ENCODE data around the gene ZNF827. TPM values are rescaled to one million over a fixed set of nuclear protein-coding genes. Genes with fewer than 3 reads are reported as not detected.

The ZNF827 gene
- total RNA-seq, 1 donor from 2014 or later, result 9.4 TPM

DNA sequence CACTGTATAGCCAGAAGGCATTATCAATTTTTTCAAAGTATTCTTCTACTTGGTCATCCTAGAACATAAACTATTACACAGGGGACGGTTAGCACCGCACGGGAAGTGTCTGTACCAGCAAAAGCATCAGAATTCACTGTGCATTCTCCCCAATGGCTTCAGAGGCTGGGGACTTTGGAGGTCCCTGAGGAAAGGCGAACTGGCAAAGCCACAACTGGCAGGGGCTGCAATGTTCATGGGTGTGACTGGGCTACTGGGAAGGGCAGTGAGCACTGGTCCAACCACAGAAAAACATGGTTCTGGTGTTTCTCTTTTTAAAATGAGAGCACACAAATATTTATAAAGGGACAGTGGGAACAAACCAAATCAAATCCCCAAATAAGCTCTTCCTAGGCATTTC lies 175.2 kb downstream of the ZNF827 start:
- Histone ChIP-seq H3K4me3 (ENCODE audit: low read length in 3 of 3) (no peak overlapping the region), H3K9ac (ENCODE audit: low read depth in 1 of 3, low read length in 3 of 3) (no peak overlapping the region), H3K9me3 (ENCODE audit: control insufficient read depth in 3 of 3, low read length in 3 of 3) (no peaks in the 10 kb centered on the region), H3K36me3 (ENCODE audit: control insufficient read depth in 3 of 3, insufficient read depth in 3 of 3, low read length in 3 of 3) (peaks cover 28 to 50% (median 44%) of the 10 kb centered on the region in 3 donors), H3K27ac (ENCODE audit: low read depth, low read length) (no peak overlapping the region), H3K4me1 (ENCODE audit: control insufficient read depth in 3 of 3, insufficient read depth in 3 of 3, low read length in 3 of 3) (no peaks in the 10 kb centered on the region), H3K27me3 (ENCODE audit: control insufficient read depth in 3 of 3, insufficient read depth in 3 of 3, low read length in 3 of 3) (no peaks in the 10 kb centered on the region)

- Histone ChIP-seq H3K4me3 (ENCODE audit: low read length in 3 of 3) (no peak overlapping the region), H3K4me1 (ENCODE audit: control insufficient read depth in 3 of 3, insufficient read depth in 3 of 3, low read length in 3 of 3) (no peaks in the 10 kb centered on the region), H3K9me3 (ENCODE audit: control insufficient read depth in 3 of 3, low read length in 3 of 3) (no peaks in the 10 kb centered on the region), H3K27ac (ENCODE audit: low read depth, low read length) (no peak overlapping the region), H3K9ac (ENCODE audit: low read depth in 1 of 3, low read length in 3 of 3) (no peak overlapping the region), H3K27me3 (ENCODE audit: control insufficient read depth in 3 of 3, insufficient read depth in 3 of 3, low read length in 3 of 3) (no peaks in the 10 kb centered on the region), H3K36me3 (ENCODE audit: control insufficient read depth in 3 of 3, insufficient read depth in 3 of 3, low read length in 3 of 3) (peaks cover 28 to 50% (median 44%) of the 10 kb centered on the region in 3 donors)
These were observed 175.9 kb downstream of the ZNF827 start for GRCh38 chr4:145762719-145763118.

DNA sequence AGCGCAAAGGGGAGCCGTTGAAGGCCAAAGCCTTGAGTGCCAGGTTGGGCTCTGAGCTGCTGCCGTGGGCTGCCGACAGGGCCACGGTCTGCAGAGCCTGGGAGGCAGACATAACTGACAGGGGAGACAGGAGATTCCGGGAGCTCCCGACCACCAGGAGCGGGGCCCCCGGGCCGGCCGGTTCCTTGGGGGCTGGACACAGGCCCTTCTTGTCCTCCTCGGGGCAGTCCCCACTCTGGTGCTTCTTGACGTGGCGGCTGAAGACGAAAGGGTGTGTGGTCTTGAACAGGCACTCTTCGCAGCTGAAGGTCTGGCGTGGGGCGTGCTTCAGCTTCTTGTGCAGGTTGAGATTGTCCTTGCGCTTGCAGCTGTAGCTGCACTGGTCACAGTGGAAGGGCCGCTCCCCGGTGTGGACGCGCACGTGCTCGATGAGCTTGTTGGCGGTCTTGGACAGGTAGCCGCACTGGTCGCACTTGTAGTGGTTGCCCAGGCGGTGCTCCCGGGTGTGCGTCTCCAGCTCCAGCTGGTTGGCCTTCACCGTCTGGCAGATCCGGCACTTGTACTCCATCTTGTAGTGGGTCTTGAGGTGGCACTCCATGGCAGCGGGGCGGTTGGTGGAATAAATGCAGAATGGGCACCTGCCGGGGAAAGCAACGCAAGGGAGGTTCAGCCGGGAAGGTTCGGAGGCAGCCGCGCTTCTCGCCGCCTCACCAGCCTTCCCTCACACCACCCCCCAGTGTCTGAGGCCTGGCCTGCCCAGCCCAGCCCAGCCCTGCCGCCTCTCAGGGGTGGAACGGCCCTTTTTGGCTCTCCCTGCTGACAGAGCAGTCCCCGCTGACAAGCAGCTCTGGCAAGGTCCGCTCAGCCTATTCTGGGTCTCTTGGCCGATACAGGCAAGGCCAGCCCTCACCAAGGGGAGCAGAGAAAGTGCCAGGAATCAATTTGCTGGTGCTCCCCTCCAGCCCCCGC lies 177.4 kb downstream of the ZNF827 start:
- H3K9ac ChIP-seq (ENCODE audit: low read depth in 1 of 3, low read length in 3 of 3), result no peak overlapping the region
- H3K27ac ChIP-seq (ENCODE audit: low read depth, low read length), result no peak overlapping the region
- no peaks in the 10 kb centered on the region for H3K4me1 ChIP-seq (ENCODE audit: control insufficient read depth in 3 of 3, insufficient read depth in 3 of 3, low read length in 3 of 3)
- H3K36me3 ChIP-seq (ENCODE audit: control insufficient read depth in 3 of 3, insufficient read depth in 3 of 3, low read length in 3 of 3), result peaks cover 28 to 48% (median 44%) of the 10 kb centered on the region in 3 donors
- no peaks in the 10 kb centered on the region for H3K9me3 ChIP-seq (ENCODE audit: control insufficient read depth in 3 of 3, low read length in 3 of 3)
- no peak overlapping the region for H3K4me3 ChIP-seq (ENCODE audit: low read length in 3 of 3)
- H3K27me3 ChIP-seq (ENCODE audit: control insufficient read depth in 3 of 3, insufficient read depth in 3 of 3, low read length in 3 of 3), result no peaks in the 10 kb centered on the region

GRCh38 chr4:145760176-145760575 lies 178.4 kb downstream of the ZNF827 start:
- Histone ChIP-seq H3K27ac (ENCODE audit: low read depth, low read length) (no peak overlapping the region), H3K4me3 (ENCODE audit: low read length in 3 of 3) (no peak overlapping the region), H3K36me3 (ENCODE audit: control insufficient read depth in 3 of 3, insufficient read depth in 3 of 3, low read length in 3 of 3) (peaks cover 24 to 40% (median 38%) of the 10 kb centered on the region in 3 donors), H3K27me3 (ENCODE audit: control insufficient read depth in 3 of 3, insufficient read depth in 3 of 3, low read length in 3 of 3) (no peaks in the 10 kb centered on the region), H3K4me1 (ENCODE audit: control insufficient read depth in 3 of 3, insufficient read depth in 3 of 3, low read length in 3 of 3) (peaks cover 0 to 3% (median 0%) of the 10 kb centered on the region in 3 donors), H3K9ac (ENCODE audit: low read depth in 1 of 3, low read length in 3 of 3) (no peak overlapping the region), H3K9me3 (ENCODE audit: control insufficient read depth in 3 of 3, low read length in 3 of 3) (no peaks in the 10 kb centered on the region)

DNA sequence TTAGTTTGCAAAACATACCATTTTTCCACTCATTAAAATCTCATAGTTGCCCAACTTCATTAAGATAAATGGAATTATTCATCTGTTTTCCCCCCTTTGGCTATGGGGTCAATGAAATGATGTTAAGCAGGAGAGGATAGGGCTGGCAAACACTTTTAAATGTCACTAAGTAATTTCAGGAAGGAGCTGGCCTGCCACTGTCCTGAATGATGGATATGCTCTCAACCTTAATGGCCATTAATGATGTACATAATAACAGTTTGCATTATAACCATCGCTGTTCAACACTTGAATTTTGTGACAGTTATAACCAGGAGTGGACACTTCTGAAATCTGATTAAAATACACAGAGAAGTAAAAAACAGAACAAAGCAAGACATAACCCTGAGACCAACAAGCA lies 181.4 kb downstream of the ZNF827 start:
- H3K36me3 ChIP-seq (ENCODE audit: control insufficient read depth in 3 of 3, insufficient read depth in 3 of 3, low read length in 3 of 3), result peaks cover 14 to 17% (median 16%) of the 10 kb centered on the region in 3 donors
- H3K27me3 ChIP-seq (ENCODE audit: control insufficient read depth in 3 of 3, insufficient read depth in 3 of 3, low read length in 3 of 3), result no peaks in the 10 kb centered on the region
- no peak overlapping the region for H3K4me3 ChIP-seq (ENCODE audit: low read length in 3 of 3)
- no peak overlapping the region for H3K9ac ChIP-seq (ENCODE audit: low read depth in 1 of 3, low read length in 3 of 3)
- no peaks in the 10 kb centered on the region for H3K9me3 ChIP-seq (ENCODE audit: control insufficient read depth in 3 of 3, low read length in 3 of 3)
- H3K27ac ChIP-seq (ENCODE audit: low read depth, low read length), result no peak overlapping the region
- H3K4me1 ChIP-seq (ENCODE audit: control insufficient read depth in 3 of 3, insufficient read depth in 3 of 3, low read length in 3 of 3), result peaks cover 0 to 3% (median 0%) of the 10 kb centered on the region in 3 donors

DNA sequence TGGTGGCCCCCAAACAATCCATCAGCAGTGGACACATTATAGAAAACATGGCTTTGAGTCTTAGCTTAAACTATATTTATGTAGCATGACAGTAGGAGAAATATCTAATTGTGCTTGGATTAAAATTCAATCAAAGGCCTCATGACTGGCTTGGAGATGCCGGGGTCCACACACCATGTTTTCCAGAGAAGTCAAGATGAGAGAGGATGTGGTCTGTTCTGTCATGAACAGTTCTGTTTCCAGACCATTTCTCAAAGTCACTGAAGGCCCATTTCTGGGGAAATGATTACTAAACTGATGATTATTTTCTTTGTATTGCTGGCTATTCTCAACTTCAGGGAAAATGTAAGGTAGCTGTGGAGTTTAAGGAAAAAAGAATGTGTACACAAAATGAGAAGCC lies 182.4 kb downstream of the ZNF827 start:
- no peak overlapping the region for H3K4me3 ChIP-seq (ENCODE audit: low read length in 3 of 3)
- peaks cover 0 to 3% (median 0%) of the 10 kb centered on the region in 3 donors for H3K4me1 ChIP-seq (ENCODE audit: control insufficient read depth in 3 of 3, insufficient read depth in 3 of 3, low read length in 3 of 3)
- H3K27me3 ChIP-seq (ENCODE audit: control insufficient read depth in 3 of 3, insufficient read depth in 3 of 3, low read length in 3 of 3), result no peaks in the 10 kb centered on the region
- H3K36me3 ChIP-seq (ENCODE audit: control insufficient read depth in 3 of 3, insufficient read depth in 3 of 3, low read length in 3 of 3), result peaks cover 11 to 16% (median 12%) of the 10 kb centered on the region in 3 donors
- H3K9ac ChIP-seq (ENCODE audit: low read depth in 1 of 3, low read length in 3 of 3), result no peak overlapping the region
- no peak overlapping the region for H3K27ac ChIP-seq (ENCODE audit: low read depth, low read length)
- no peaks in the 10 kb centered on the region for H3K9me3 ChIP-seq (ENCODE audit: control insufficient read depth in 3 of 3, low read length in 3 of 3)

- H3K27ac ChIP-seq (ENCODE audit: low read depth, low read length), result no peak overlapping the region
- no peaks in the 10 kb centered on the region for H3K27me3 ChIP-seq (ENCODE audit: control insufficient read depth in 3 of 3, insufficient read depth in 3 of 3, low read length in 3 of 3)
- no peak overlapping the region for H3K4me3 ChIP-seq (ENCODE audit: low read length in 3 of 3)
- no peaks in the 10 kb centered on the region for H3K9me3 ChIP-seq (ENCODE audit: control insufficient read depth in 3 of 3, low read length in 3 of 3)
- peaks cover 0 to 3% (median 0%) of the 10 kb centered on the region in 3 donors for H3K4me1 ChIP-seq (ENCODE audit: control insufficient read depth in 3 of 3, insufficient read depth in 3 of 3, low read length in 3 of 3)
- peaks cover 7 to 12% (median 9%) of the 10 kb centered on the region in 3 donors for H3K36me3 ChIP-seq (ENCODE audit: control insufficient read depth in 3 of 3, insufficient read depth in 3 of 3, low read length in 3 of 3)
- H3K9ac ChIP-seq (ENCODE audit: low read depth in 1 of 3, low read length in 3 of 3), result no peak overlapping the region
These were observed 182.8 kb downstream of the ZNF827 start for GRCh38 chr4:145755802-145756201.

GRCh38 chr4:145743641-145744040 lies 195.0 kb downstream of the ZNF827 start:
- Histone ChIP-seq H3K27ac (ENCODE audit: low read depth, low read length) (no peak overlapping the region), H3K27me3 (ENCODE audit: control insufficient read depth in 3 of 3, insufficient read depth in 3 of 3, low read length in 3 of 3) (no peaks in the 10 kb centered on the region)

DNA sequence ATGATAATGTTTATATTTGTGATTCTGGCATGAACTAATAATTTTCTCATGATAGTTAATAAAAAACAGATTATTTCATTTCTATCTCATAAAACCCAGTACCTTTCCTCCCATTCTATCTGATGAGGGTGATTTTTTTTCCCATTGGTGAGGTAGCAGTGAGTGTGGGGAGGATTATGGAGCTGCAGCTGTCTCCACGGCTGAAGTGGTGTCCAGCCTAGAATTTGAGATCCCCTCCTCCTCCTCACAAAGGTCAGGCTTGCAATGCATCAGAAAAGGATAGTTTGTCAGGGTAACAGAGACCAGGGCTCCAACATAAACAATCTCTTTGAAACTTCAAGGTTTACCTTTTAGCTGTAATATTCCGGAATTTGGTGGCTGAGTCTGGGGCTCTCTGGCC lies 197.8 kb downstream of the ZNF827 start:
- H3K27me3 ChIP-seq (ENCODE audit: control insufficient read depth in 3 of 3, insufficient read depth in 3 of 3, low read length in 3 of 3), result no peaks in the 10 kb centered on the region
- no peak overlapping the region for H3K4me3 ChIP-seq (ENCODE audit: low read length in 3 of 3)
- H3K9me3 ChIP-seq (ENCODE audit: control insufficient read depth in 3 of 3, low read length in 3 of 3), result no peaks in the 10 kb centered on the region
- H3K36me3 ChIP-seq (ENCODE audit: control insufficient read depth in 3 of 3, insufficient read depth in 3 of 3, low read length in 3 of 3), result no peaks in the 10 kb centered on the region
- H3K9ac ChIP-seq (ENCODE audit: low read depth in 1 of 3, low read length in 3 of 3), result no peak overlapping the region
- H3K4me1 ChIP-seq (ENCODE audit: control insufficient read depth in 3 of 3, insufficient read depth in 3 of 3, low read length in 3 of 3), result peaks cover 12 to 14% (median 13%) of the 10 kb centered on the region in 3 donors
- no peak overlapping the region for H3K27ac ChIP-seq (ENCODE audit: low read depth, low read length)

More at GRCh38 chr4:145743641-145744040, 195.0 kb downstream of the ZNF827 start:
- Histone ChIP-seq H3K9ac (ENCODE audit: low read depth in 1 of 3, low read length in 3 of 3) (no peak overlapping the region), H3K36me3 (ENCODE audit: control insufficient read depth in 3 of 3, insufficient read depth in 3 of 3, low read length in 3 of 3) (no peaks in the 10 kb centered on the region), H3K9me3 (ENCODE audit: control insufficient read depth in 3 of 3, low read length in 3 of 3) (no peaks in the 10 kb centered on the region), H3K4me1 (ENCODE audit: control insufficient read depth in 3 of 3, insufficient read depth in 3 of 3, low read length in 3 of 3) (no peaks in the 10 kb centered on the region), H3K4me3 (ENCODE audit: low read length in 3 of 3) (no peak overlapping the region)

DNA sequence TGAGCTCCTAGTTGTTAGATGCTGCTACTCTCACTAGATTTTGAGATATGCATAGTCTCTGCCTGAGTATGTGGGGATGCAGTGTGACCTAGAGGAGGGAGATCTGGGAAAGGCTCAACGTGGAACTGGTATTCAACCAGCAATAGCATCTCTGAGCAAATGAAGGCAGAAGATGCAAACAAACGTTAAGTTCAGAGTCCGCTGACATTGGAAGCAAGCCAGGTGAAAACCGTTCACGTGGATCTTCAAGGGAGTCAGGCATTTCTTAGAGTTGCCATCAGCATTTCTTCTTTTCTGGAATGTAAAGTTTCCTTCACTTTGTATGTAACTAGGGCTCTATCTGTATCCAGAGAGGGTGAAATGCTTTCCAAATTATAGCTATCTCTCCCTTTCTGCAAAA lies 198.8 kb downstream of the ZNF827 start:
- Histone ChIP-seq H3K4me3 (ENCODE audit: low read length in 3 of 3) (no peak overlapping the region), H3K27ac (ENCODE audit: low read depth, low read length) (no peak overlapping the region), H3K4me1 (ENCODE audit: control insufficient read depth in 3 of 3, insufficient read depth in 3 of 3, low read length in 3 of 3) (peaks cover 21 to 23% (median 22%) of the 10 kb centered on the region in 3 donors), H3K9me3 (ENCODE audit: control insufficient read depth in 3 of 3, low read length in 3 of 3) (no peaks in the 10 kb centered on the region), H3K36me3 (ENCODE audit: control insufficient read depth in 3 of 3, insufficient read depth in 3 of 3, low read length in 3 of 3) (no peaks in the 10 kb centered on the region), H3K9ac (ENCODE audit: low read depth in 1 of 3, low read length in 3 of 3) (no peak overlapping the region), H3K27me3 (ENCODE audit: control insufficient read depth in 3 of 3, insufficient read depth in 3 of 3, low read length in 3 of 3) (no peaks in the 10 kb centered on the region)

Measured in skeletal muscle tissue (tissue), 4 donors.